ENCODE results near the gene RANBP17.

RANBP17 gene

DNA sequence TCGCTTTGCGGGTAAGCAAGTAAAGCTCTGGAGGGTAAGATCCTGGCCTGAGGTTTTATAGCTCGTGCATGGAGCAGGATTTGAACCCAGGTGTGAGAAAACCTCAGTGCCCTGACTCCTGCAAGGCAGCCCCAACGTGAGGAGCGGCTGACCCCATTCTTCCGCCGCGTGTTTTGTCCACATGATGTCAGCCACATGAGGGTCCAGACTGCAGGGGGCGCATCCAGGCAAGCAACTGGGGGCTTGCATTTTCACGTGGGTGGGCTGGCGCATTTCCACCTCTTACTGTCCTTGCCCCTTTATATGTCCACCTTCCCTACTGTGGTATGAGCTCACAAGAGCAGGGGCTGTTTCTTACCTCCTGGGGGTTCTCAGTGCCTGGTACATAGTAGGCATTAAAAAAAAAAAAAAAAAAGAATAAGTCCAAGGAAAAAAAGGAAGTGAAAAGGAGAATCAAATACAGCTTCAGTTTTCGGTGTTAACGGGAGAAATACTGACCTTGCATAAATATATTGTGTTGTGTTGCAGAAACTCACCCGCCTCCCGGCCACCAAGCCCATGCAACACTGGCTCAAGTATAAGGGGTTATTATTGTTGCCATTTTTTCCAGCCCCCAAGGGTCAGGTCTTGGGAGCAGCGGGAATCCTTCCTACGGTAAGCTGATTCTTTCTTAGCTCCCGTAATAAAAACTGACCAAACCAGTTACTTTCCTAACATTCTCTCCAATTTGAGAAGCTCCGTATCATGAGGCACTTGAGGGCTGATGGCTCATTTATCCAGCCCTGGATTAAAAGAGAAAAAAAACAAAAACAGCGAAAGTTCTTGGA, 462.2 kb downstream of the RANBP17 start:
- DNase-seq, result no peak

- no peak for DNase-seq
Measured at GRCh38 chr5:171330021-171330420, 468.2 kb downstream of the RANBP17 start.

- no peak for DNase-seq
Measured at GRCh38 chr5:171335616-171336015, 473.8 kb downstream of the RANBP17 start.

GRCh38 chr5:171336521-171337209, 474.8 kb downstream of the RANBP17 start:
- DNase-seq, result no peak

DNA sequence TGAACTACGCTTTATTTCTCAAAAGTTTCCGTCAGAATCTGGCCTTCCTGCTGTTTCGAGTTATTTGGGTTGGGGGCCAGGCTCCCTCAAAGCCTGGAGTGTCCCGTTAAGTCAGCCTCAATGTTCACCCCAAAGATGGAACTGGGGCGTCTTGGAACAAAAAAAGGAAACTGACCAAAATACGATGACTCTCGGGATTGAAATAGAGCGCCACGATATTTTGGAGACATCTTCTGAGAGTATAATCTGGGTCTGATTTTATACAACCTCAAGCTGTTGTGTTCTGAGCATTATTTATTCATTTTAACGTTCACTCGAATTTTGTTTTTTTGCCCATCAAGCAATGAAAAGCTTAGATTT, 475.4 kb downstream of the RANBP17 start:
- no peak for DNase-seq

DNA sequence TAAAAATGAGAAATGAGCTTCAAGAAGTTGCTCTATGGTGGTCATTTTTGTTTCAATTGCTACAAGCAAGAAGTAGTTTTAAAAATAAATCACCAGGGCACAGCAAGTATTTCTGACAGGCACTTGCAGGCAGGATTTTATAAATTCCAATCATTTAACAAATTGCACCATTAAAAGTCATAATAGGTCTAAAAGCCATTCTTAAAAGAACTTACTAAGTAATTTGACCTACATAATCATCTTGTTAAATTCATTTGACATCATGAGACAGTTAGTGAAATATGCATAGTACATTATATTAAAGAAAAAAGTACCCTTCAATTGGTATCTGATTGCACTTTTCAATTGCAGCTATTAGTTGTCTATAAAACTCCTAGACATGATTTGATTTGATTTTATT, 478.2 kb downstream of the RANBP17 start:
- no peak for DNase-seq

- DNase-seq, result no peak
Measured at GRCh38 chr5:171340491-171340890, 478.7 kb downstream of the RANBP17 start.

DNA sequence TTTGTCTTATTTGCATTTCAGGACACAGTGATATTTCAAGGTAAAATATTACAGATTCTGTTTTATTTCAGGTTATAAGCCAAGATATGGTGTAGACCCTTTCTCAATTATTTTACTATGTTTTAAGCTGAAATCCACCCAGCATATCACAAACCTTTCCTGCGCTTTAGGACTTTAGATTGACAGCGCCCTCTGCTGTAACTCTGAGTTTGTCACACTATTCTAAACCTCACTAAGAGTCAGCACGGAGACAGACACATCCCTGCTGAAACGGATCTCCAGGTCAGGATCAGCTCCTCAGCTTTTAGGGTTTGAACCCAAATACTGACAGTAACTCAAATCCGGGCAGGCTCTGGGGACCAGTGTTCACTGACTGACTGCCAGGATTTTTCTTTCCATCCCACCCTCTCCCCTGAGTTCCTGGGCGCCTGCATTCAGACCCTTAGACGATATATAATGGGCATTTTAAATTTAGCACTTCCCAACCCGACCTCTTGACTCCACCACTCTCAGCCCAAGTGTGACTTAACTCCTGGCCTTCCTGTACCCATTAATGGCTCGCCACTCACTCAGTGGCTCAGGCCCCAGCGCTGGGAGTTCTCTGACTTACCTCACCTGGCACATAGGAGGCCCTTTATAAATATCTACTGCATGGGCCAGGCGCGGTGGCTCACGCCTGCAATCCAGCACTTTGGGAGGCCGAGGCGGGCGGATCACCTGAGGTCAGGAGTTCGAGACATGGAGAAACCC, 480.7 kb downstream of the RANBP17 start:
- DNase-seq, result no peak

DNA sequence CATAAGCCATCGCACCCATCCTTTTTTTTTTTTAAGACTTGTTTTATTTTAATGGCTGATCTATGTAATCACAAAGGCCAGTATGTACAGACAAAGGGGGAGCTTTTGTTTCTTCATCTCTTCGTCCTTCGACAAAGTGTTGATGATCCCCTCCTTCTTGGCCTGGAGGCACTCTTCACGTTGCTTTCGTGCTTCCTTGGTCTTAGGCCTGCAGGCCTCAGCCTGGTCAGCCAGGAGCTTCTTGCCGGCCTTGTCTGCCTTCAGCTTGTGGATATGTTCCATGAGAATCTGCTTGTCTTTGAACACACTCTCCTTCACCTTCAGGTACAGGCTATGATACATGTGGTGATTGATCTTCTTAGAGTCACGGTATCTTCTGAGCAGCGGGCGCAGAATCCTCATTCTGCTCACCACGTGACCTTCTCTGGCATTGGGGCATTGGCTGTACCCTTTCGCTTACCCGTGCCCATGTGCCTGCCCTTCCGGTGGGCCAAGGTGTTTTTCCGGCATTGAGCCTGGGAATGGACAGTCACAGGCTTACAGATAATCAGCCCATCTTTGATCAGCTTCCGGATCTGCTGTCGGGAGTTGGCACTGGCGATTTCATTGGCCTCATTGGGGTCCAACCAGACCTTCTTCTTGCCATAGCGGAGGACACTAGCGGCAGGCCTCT, 483.3 kb downstream of the RANBP17 start:
- no peak for DNase-seq

Data from activated T-cell treated with anti-CD3 and anti-CD28 coated beads, Interleukin-2, amount 50 U/mL, for 1 hour (primary cell).